HG03196 (cell line): ENCODE measurements around the gene RGS1.

ENCODE experiments used
- ATAC-seq: cut with Tn5 transposase; IDR thresholded peaks from one replicate; pipeline ENCODE4 v1.9.1; 2021; ENCODE audit not compliant: unreplicated experiment

Gene RGS1

DNA sequence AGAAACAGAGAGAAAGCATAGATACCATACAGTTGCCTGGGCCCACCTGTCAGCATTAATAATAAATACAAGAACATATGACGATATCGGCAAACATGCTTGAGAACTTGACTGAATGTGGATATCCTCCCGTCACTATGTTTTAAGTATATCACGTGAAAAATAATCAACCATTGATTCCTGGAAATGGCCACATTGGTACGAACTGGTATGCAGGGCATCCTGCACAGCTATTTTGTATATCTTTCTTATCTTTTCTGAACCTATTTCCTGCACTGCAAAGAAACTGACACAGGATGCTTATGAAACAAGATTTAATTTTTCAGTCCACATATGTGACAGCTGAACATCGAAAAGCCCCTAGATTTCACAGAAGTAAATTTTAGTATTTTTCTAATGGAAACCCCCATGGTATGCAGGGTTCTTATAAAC is 22.8 kb upstream of the RGS1 start:
- ATAC-seq: peak; percentile 20

DNA sequence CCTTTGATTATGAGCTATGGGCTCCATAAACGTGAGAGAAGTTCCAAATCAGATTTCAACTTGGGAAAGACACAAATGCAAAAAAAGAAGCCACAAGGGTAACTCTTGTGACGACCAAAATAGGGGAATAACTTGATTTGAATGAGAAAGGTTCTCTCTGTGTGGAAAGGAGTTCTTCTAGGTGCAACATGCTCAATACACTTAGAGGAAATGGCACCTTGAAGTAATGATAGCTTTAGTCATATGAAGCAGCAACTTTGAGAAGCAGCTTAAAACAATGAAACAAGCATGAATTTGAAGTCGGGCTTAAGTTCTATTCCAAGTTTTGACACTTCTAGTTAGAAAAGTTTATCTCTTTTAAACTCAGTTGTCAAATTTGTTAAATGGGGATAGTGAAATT is 21.8 kb upstream of the RGS1 start:
- ATAC-seq: no peak

DNA sequence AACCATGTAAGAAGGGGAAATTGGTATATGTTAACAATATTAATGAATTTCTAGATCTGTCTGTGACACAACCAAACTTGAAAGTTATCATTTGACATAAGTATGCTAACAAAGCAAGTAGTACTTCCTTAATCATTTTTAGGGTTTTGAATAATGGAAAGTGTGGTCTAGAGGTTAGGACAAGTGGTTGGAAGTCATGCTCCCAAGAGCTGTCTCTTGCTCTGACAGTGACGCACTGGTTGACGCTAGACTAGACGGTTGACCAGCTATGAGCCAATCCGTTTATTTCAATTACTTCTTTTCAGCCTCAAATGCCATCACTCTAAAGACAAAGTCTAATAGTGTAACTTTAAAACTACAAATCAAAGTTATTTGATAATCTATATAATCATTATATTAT is 20.7 kb upstream of the RGS1 start:
- ATAC-seq: no peak

DNA sequence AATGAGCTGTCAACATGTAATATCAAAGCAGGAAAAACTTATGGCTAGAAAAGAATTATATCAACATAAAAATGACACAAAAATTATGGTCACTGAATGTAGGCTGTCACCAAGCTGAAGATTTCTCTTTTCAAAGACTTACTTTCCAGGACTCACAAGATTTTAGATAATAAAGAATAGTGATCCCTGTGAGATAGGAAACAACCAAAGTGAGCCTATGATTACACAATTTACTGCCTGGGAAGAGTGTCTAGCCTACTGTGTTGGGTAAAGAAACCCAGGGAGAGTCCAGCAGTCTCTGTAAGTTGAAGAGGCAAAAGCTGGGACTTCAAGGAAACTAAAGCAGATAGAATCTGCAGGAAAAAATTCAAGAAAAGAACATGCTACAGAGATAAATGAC is 20.2 kb upstream of the RGS1 start:
- no peak for ATAC-seq

DNA sequence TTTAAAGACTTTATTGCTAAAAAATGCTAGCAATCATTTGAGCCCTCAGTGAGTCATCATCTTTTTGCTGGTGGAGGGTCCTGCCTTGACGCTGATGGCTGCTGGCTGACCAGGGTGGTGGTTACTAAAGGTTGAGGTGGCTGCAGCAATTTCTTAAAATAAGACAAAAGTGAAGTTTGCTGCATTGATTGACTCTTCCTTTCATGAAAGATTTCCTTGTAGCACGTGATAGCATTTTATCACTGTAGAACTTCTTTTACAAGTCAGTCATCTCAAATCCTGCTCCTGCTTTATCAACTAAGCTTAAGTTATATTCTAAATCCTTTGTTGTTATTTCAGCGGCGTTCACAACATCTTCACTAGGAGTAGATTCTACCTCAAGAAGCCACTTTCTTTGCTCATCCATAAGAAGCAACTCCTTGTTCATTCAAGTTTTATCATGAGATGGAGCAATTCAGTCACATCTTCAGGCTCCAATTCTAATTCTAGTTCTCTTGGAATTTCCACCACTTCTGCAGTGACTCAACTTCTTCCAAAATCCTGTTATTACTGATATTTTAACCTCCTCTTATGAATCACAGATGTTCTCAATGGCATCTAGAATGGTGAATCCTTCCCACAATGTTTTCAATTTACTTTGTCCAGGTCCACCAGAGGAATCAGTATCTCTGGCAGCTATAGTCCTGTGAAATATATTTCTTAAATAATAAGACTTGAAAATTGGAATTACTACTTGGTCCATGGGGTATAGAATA is 17.6 kb upstream of the RGS1 start:
- ATAC-seq: no peak

DNA sequence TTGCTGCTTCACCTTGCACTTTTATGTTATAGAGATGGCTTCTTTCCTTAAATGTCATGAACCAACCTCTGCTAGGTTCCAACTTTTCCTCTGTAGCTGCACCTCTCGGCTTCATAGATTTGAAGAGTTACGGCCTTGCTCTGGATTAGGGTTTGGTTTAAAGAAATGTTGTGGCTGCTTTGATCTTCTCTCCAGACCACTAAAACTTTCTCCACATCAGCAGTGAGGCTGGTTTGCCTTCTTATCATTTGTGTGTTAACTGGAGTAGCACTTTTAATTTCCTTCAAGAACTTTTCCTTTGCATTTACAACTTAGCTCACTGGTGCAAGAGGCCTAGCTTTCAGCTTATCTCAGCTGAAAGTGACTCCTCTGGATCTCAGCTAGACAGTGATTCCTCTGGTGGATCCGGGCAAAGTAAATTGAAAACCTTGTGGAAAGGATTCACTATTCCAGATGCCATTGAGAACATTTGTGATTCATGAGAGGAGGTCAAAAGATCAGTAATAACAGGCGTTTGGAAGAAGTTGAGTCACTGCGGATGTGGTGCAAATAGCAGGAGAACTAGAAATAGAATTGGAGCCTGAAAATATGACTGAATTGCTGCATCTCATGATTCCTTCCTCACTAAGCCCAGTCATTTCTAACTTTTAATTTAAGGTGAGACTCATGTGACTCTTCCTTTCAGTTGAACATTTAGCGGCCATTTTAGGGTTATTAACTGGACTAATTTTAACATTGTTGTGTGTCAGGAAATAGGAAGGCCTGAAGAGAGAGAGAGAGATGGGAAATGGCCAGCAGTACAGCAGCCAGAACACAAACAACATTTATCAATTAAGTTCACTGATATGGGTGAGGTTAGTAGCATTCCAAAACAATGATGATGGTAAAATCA is 16.2 kb upstream of the RGS1 start:
- ATAC-seq: peak; percentile 72

DNA sequence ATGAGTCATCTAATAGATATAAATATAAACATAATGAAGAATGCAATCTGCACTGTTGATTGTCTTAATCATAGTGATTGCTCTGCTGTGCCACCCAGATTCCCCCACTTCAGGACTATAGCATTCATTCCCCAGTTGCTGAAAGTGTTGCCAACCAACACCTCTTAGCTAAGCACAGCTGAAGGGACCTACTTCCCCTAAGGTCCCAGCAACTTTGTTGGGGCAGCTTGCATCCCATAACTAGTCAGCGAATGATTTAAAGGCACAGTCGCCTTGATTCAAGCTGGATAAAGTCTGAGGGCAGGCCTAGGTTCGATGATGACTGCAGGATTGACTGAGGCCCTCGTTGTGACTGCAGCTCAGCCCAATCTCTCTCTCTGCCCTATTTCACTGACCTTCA is 14.3 kb upstream of the RGS1 start:
- no peak for ATAC-seq

DNA sequence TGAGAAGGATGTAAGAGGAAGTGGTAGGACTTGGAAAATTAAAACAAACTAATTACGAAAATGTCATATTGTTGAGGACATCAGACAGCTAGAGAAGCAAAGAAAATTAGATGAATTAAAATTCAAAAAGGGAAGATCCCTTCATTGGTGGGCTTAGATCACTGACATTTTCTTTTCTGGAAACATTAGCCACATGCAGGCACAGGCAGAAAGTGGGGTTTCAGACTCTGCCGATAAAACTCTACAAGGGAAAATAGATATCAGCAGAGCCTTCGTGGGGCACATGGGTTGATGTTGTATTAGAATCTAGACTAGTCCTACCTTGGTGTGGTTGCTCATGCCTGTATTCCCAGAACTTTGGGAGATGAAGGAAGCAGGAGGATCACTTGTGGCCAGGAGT is 12.4 kb upstream of the RGS1 start:
- ATAC-seq: no peak

DNA sequence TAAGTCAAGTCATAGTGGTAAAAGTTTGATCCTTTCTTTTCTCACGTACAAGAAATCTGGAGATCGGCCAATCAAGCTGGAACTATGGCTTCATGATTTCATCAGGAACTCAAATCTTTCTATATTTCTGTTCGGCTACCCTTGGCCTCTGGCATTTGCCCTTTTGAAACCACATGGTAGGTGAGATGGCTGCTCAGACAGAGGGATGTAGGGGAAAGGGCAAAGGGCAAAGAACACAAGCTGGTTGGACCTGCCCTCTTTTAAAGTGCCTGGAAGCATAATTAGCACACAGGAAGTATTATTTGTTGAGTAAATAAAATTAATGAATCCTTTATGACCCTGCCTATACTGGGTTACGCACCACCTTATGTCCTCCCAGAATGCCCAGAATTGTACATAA is 11.5 kb upstream of the RGS1 start:
- ATAC-seq: no peak

DNA sequence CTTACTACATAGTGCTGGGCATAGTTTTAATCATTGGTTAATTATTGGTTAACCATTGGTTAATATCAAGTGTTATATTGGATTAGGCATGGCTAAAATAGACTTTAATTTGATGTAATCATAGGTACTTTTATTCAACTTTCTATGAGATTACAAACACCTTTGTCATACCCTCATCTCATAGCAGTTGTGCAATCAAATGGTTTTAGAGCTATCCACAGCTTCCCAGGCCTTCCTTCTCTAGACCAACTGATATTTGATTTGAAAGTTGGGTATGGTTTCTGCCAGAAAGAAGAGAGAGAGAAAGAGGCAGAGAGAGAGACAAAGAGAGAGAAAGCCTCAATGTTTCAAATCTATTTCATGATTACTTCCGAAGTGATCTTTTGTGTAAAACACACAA is 9.6 kb upstream of the RGS1 start:
- no peak for ATAC-seq

DNA sequence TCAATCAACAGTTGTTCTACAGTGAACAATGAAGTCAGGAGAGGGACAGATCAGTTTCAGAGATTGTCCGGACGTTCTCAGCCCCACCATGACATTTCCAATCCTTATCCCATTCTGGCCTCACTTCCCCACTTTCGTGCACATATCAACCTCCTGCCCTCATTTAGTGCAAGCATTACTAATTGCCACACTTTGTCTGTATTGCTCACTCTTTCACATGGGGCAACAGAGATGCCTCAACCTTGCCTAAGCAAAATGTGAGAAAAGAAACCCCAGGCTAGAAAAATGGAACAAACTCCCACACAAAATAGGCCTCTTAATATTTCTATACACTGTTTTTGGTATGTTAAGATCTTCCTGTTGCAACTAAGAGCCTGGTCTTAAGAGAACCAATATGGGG is 8.9 kb upstream of the RGS1 start:
- no peak for ATAC-seq

DNA sequence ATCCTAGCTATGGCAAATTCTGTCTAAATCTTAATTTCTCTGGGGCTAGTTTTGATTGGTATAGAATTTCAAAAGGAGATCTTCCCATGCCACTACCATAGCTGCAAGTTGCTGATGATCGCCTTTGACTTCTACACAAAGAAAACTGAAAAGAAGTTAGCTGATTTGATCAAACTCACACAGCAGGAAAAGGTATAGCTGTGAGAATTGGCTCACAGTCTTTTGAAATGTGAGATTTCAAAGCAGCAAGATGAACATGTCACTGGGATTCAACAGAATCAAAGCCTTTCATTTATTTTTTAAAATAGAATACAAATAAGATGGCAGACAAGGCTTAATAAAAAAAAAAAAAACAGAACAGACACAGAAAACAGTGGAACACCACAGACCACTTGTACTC is 7.5 kb upstream of the RGS1 start:
- ATAC-seq: no peak

DNA sequence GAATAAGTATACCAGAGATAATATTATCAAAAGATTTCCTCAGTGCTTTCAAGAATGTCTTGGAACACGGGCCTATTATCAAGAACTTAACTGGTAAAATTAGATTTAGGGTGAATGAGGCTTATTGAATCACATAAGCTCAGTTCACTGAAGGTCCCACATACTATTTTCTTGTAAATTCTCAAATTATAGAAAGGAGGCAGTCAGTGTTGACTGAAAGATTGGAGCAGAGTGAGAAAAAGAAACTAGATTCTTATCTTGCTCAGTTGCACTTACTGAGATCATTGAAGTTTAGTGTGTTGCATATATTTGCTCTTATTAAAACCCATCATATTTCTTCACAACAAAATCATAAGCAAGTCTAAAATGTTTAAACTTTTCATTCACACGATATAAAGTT is 3.9 kb upstream of the RGS1 start:
- ATAC-seq: no peak

DNA sequence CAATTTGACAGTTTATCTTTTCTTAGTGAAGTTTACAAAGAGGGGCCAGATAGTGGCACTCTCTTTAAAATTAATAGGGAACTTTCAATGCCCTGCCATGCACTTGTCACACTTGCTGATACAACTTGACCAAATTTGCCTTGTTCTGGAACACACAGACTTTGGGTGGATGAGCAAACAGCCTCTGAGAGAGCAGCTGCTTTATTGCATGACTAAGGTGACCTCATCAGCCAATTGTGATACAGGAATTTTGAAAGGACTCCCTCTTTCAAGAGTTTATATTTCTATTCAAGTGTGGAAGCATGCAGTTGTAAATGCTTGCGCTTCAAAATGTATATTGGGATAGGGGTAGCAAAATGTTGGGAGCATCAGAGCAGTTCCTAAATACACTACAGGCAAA is 2.1 kb upstream of the RGS1 start:
- no peak for ATAC-seq

DNA sequence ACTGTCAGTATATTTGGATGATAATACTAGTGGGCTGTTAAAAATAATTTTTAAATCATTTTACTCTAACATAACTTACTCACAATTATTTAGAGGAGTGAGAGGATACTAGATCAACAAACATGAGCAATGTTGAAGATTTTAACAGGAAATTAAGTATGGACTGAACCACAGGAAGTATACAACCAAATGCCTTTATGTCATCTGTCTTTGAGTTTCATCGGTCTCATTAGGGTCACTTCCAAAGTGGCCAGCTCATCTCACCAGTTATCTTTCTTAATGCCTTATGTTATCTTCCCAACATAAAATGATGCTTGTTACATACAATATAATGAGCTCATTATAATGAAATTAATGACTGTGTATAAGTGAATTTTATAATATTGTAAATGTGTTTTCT is 1.5 kb upstream of the RGS1 start:
- no peak for ATAC-seq

DNA sequence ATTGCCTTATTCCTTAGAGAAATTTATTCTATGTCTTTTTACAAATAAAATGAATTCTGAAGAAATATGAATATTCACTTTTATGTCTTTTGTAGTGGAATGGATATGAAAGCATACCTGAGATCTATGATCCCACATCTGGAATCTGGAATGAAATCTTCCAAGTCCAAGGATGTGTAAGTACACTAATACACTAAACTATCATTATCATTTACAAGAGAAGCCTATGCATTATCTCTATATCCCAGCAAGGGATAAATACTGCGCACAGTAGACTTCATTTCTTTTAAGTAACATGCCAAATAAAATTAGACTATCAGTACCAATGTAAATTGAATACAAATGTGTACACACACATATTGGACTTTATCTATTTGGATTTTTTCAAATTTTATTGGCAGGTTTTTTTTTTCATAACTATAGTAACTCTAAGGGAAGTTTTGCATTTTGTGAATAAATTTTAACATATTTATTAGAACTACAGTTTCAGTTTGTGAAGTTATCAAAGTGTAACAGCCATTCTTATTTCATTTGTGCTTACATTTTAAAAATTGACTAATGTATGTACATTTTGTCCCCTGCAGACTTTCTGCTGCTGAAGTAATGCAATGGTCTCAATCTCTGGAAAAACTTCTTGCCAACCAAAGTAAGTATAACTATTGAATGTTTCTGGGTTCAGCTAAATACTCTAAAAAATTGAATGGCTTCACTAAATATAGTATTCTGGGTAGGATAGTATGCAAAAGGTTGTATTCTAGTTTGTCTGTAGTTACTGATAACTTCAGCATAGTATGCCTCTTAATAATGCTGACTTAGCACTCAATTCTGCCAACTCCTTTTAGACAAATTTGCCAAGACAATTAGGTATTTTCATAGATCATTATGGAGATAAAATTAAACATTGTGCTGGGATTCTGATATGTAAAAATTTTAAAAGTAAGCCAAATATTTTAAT is 894 bp downstream of the RGS1 start:
- ATAC-seq: no peak

DNA sequence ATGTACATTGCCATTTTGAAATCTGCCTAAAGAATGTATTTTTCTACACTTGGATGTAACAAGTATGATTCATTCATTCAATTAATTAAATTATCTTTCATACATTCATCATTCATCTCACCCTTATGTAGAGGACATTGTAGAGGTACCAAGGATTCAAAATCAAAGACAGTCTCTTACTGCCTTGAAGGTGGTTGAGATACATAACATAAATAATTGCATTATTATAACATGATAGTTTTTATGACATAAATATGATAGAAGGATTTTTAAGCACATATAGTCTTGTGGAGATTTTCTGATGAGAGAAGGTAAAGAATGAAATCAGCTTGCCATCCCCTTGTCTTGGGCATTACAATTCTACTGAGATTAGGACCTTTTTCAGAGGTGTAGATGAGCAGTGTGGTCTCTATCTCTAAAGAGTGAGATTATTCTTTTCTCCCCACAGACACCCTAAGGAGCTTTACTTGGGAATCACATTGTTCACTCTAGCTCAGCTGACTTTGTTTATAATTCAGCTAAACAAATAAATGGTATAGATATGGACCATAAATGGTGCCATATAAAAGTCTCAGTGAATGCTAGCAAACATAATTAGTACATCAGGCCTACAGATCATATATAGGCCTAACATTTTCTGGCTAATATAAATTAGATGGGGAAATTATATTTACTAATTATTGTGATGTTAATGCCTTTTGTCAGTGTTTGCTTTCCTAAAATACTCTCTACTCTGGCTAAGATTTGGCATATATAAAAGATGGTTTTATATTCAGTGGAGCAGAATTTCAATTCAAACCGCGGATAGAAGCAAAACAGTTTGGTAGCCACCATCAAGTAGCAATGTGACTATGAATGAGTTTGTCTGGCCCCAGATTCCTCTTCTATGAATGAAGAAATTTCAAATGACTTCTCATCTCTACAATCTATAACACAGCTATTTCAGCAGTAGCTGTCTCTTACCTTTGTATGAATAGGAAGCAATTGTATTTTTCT is 1.9 kb downstream of the RGS1 start:
- no peak for ATAC-seq

DNA sequence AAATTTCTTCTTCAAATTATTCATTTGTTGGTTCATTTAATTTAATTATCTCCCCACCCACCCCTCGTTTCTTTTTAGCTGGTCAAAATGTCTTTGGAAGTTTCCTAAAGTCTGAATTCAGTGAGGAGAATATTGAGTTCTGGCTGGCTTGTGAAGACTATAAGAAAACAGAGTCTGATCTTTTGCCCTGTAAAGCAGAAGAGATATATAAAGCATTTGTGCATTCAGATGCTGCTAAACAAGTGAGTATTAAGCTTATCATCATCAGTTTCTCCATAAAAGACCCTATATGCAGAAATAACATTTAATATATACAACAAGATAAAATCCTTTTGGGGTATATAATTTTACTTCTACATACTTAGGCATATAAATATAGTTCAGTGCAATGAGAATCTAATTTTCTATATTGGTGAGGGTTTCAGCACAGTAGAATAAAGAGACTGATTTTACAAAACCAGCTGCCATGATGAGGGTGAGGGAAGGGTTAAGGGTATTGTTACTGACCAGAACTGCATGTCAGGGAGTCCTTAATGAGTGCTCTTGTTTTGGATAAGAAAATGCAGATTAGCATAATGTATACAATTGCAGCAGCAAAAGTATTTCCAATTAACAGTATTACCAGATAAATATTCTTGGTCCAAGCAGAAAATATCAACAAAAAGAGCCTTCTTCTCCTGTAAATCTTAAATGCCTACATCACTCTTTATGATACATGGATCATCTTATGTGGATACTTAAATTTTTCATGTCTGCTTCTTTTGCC is 2.8 kb downstream of the RGS1 start:
- ATAC-seq: no peak

DNA sequence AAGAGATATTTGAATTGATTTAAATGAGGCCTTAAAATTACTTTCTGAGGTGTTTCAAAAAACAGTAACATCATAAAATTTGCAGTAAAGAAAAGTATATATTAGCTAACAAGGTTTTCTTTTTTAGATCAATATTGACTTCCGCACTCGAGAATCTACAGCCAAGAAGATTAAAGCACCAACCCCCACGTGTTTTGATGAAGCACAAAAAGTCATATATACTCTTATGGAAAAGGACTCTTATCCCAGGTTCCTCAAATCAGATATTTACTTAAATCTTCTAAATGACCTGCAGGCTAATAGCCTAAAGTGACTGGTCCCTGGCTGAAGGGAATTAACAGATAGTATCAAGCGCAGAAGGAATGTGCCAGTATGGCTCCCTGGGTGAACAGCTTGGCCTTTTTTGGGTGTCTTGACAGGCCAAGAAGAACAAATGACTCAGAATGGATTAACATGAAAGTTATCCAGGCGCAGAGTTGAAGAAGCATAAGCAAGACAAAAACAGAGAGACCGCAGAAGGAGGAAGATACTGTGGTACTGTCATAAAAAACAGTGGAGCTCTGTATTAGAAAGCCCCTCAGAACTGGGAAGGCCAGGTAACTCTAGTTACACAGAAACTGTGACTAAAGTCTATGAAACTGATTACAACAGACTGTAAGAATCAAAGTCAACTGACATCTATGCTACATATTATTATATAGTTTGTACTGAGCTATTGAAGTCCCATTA is 3.6 kb downstream of the RGS1 start:
- peak; percentile 23 for ATAC-seq
